ENCODE results near the gene HECW1.

DNA sequence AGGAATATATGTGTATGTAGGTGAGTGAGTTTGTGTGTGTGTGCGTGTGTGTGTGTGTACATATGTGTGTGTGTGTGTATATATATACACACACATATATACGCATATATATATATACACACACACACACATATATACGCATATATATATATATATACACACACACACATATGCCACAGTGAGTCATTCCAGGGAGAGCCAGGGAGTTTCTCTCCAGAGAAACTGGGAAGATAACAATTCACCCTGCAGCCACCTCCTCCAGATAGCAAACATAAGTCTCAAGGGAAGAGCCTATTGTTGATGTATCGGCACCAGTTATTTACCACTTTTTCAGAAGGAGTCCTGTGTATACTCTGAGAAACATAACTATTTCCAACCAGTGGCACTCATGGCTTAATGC is 368.1 kb downstream of the HECW1 start:
- no peak for TF ChIP-seq EZH2phosphoT487 (IDR thresholded peaks at IDR 0.05; ENCODE audit: insufficient read depth, low read depth)
- no peak for TF ChIP-seq EZH2 (IDR thresholded peaks at IDR 0.05; ENCODE audit: insufficient read depth, poor library complexity, severe bottlenecking)
